Heart left ventricle (tissue), 16 donors: ENCODE results near the gene HNF1B. TPM values are rescaled to one million over a fixed set of nuclear protein-coding genes. Genes with fewer than 3 reads are reported as not detected.

Experiments used
- ATAC-seq, 4 donors: fragments of 200-7000 bp; cut with Tn5 transposase; one replicate each; pipeline ENCODE4 v1.9.1; 2020 to 2022; ENCODE audit warnings: moderate library complexity in 4 of 4, mild to moderate bottlenecking in 3 of 4, moderate number of reproducible peaks in 1 of 4
- DNase-seq, 5 donors: peaks; one replicate each; pipeline ENCODE4 v3.0.0-alpha.2; 2020
- H3K27ac ChIP-seq, 12 donors: fragments of 200-600 bp; sonication (generic) in 4 of 12; one replicate each; pipeline versions ENCODE4 v1.5.0 to v1.8.0; 2016 to 2022; ENCODE audit warnings: mild to moderate bottlenecking in 2 of 12
- H3K27me3 ChIP-seq, 9 donors: fragments of 200-600 bp; sonication (generic) in 2 of 9; one replicate each; pipeline versions ENCODE4 v1.5.1 to v1.8.0; 2016 to 2022; ENCODE audit warnings: mild to moderate bottlenecking in 3 of 9
- H3K36me3 ChIP-seq, 9 donors: fragments of 200-600 bp; sonication (generic) in 2 of 9; one replicate each; pipeline versions ENCODE4 v1.5.0 to v1.8.0; 2018 to 2022; ENCODE audit warnings: mild to moderate bottlenecking in 2 of 9
- H3K4me1 ChIP-seq, 12 donors: fragments of 200-600 bp; sonication (generic) in 4 of 12; one replicate each; pipeline versions ENCODE4 v1.5.0 to v1.8.0; 2016 to 2022; ENCODE audit warnings: mild to moderate bottlenecking in 3 of 12
- H3K4me3 ChIP-seq, 12 donors: fragments of 200-600 bp; sonication (generic) in 4 of 12; one replicate each; pipeline versions ENCODE4 v1.5.0 to v1.8.0; 2017 to 2022; ENCODE audit warnings: mild to moderate bottlenecking in 9 of 12, moderate library complexity in 4 of 12
- H3K9me3 ChIP-seq, 12 donors: fragments of 200-600 bp; sonication (generic) in 4 of 12; one replicate each; pipeline versions ENCODE4 v1.5.0 to v1.8.0; 2016 to 2022; ENCODE audit warnings: mild to moderate bottlenecking in 1 of 12
- POLR2A ChIP-seq, 2 donors: fragments of 450-650 bp; IDR thresholded peaks; one replicate each; pipeline ENCODE4 v1.6.1; 2017; ENCODE audit warnings: antibody characterized with exemption in 2 of 2, mild to moderate bottlenecking in 2 of 2, moderate library complexity in 2 of 2
- WGBS, 4 donors: extraction: QIAGEN DNeasy Blood & Tissue Kit in 2 of 4; methylation state at CpG; one replicate each; pipeline versions ENCODE4 v1.1.5 to v1.1.7; 2013 to 2018; 5-methylcytosine and 5-hydroxymethylcytosine counted together
- intact Hi-C, 10 donors: fragments of 100-400 bp; cut with DNase I; formaldehyde crosslinking; loops; one replicate each; pipeline versions ENCODE4 v1.11.1 to v1.14.2; 2022
- polyA plus RNA-seq, 2 donors: library from polyadenylated mRNA; stranded (reverse); fragments of 200-250 nt; gene quantifications; one replicate each; pipeline ENCODE4 v1.2.3, GENCODE V29; 2013
- total RNA-seq, 9 donors: library from RNA; depleted of rRNA in 2 of 9; stranded (reverse); fragments of >200 nt in 2 of 9; fragmentation: NEBNext Ultra II Directional in 3 of 9; extraction: Animal tissue kit (Norgen Biotek cat#: 25700) in 3 of 9; gene quantifications; one replicate each; pipeline versions ENCODE4 v1.1.0 to v1.2.4, GENCODE V29; 2016 to 2023
- TF ChIP-seq, protein P1 (sequence below), 12 donors: fragments of 200-600 bp; sonication (generic) in 4 of 12; IDR thresholded peaks; one replicate each; pipeline versions ENCODE4 v1.5.0 to v1.8.0; 2018 to 2022; ENCODE audit warnings: antibody characterized with exemption in 12 of 12, mild to moderate bottlenecking in 5 of 12
- donor health status: ischemic (EF 13 %, LVEDD 7.1; RV severe dilation, severe dysfunction).
- donor health status: healthy with polysubstance abuse.
- donor health status: DM: no; HTN: yes; CAD: no.
- donor health status: DM: no; HTN: no; CAD: no.
- donor health status: ischemic (EF 25% LVEDD 6.9; RV normal size, moderate dysfunction).
- donor health status: ischemic (EF 25% LVEDD 5.7; RV mildly dilated, moderate dysfunction).
- donor health status: healthy.
- donor health status: DM: yes; HTN: yes; CAD: no.
- donor health status: ischemic (EF 35%, LVEDD 5.7; RV mildly dilated, moderate dysfunction).
- donor health status: nonischemic (EF 11% LVEDD 7.7; RV severe dilation, severe dysfunction).
- donor health status: DM: yes; HTN: yes; CAD: no.
- donor health status: PGD.
- donor health status: ischemic (EF 29% LVEDD 5.4; RV normal size, mild dysfunction).
- donor health status: nonischemic (EF 23%, LVEDD 6.1; RV moderate dilation, normal function).

Gene HNF1B
- total and polyA plus RNA-seq, 11 donors = not detected

DNA sequence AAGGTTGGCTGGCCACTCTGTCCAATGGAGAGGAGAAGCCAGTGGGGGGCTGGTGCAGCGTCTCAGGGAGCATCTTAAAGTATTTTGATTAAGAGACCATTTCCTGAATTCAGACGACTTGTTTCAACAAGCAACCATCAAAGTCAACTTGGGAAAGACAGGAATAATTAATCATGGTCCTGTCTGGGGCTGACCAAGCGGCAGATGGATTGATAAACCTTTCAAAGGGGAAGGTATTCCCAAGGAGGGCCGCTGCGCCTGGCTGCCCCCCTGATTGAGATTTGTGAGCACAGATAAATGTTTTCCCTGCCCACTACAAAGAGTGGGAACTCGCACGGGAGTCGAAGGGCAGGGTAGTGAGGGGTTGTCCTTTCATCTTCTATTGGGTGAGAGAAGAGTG lies 47.5 kb downstream of the HNF1B start:
- intact Hi-C loops = no loop called here

DNA sequence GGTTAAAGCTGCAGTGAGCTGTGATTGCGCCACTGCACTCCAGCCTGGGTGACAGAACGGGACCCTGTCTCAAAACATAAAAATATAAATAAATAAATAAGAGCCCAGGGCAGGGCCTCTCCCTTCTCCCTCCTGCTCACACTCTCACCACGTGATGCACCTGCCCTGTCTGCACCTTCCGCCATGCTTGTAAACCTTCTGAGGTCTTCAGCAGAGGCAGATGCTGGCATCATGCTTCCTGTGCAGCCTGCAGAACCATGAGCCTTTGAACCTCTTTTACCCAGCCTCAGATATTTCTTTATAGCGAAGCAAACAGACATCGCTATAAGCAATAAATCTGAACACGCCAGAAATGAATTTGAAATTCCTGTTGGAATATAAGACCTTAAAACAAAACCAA lies 48.5 kb downstream of the HNF1B start:
- no peak for ATAC-seq
- intact Hi-C loops = no loop called here
- no peaks in the 10 kb centered on the region for H3K4me1 ChIP-seq
- H3K4me3 ChIP-seq = no peak overlapping the region
- no peak for TF ChIP-seq POLR2A (IDR thresholded peaks at IDR 0.05)
- TF ChIP-seq, protein P1, sequence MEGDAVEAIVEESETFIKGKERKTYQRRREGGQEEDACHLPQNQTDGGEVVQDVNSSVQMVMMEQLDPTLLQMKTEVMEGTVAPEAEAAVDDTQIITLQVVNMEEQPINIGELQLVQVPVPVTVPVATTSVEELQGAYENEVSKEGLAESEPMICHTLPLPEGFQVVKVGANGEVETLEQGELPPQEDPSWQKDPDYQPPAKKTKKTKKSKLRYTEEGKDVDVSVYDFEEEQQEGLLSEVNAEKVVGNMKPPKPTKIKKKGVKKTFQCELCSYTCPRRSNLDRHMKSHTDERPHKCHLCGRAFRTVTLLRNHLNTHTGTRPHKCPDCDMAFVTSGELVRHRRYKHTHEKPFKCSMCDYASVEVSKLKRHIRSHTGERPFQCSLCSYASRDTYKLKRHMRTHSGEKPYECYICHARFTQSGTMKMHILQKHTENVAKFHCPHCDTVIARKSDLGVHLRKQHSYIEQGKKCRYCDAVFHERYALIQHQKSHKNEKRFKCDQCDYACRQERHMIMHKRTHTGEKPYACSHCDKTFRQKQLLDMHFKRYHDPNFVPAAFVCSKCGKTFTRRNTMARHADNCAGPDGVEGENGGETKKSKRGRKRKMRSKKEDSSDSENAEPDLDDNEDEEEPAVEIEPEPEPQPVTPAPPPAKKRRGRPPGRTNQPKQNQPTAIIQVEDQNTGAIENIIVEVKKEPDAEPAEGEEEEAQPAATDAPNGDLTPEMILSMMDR (IDR thresholded peaks at IDR 0.05) = no peak
- peaks cover 0 to 9% (median 0%) of the 10 kb centered on the region in 12 donors for H3K9me3 ChIP-seq
- WGBS, 4 donors = 91 to 95% (median 93%) methylated on average over 7 of the region's 7 CpGs
- peaks cover 0 to 5% (median 0%) of the 10 kb centered on the region in 9 donors for H3K27me3 ChIP-seq
- H3K27ac ChIP-seq = no peak overlapping the region
- no peaks in the 10 kb centered on the region for H3K36me3 ChIP-seq
- no peak for DNase-seq

More for the DNA sequence above, 47.5 kb downstream of the HNF1B start:
- no peak for ATAC-seq
- no peak for DNase-seq
- H3K4me1 ChIP-seq = no peaks in the 10 kb centered on the region
- 61 to 73% (median 69%) methylated on average over 8 of the region's 8 CpGs for WGBS, 4 donors
- no peak overlapping the region for H3K27ac ChIP-seq
- TF ChIP-seq, protein P1 (IDR thresholded peaks at IDR 0.05) = no peak
- no peak for TF ChIP-seq POLR2A (IDR thresholded peaks at IDR 0.05)
- no peak overlapping the region for H3K4me3 ChIP-seq
- H3K27me3 ChIP-seq = peaks cover 0 to 6% (median 0%) of the 10 kb centered on the region in 9 donors
- no peaks in the 10 kb centered on the region for H3K36me3 ChIP-seq
- peaks cover 0 to 9% (median 0%) of the 10 kb centered on the region in 12 donors for H3K9me3 ChIP-seq

DNA sequence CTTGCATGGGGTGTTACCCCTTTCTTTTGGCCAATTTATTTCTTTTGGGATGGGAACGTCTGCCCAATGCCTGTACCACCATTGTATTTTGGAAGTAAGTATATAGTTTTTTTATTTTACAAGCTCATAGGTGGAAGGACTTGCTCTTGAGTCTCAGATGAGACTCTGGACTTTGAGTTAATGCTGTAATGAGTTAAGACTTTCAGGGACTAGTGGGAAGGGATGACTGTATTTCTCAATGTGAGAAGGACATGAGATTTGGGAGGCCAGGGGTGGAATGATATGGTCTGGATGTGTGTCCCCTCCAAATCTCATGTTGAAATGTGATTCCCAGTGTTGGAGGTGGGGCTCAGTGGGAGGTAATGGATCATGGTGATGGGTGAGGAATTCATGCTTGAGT lies 49.1 kb downstream of the HNF1B start:
- Histone ChIP-seq H3K9me3 (peaks cover 0 to 9% (median 0%) of the 10 kb centered on the region in 12 donors), H3K4me1 (no peaks in the 10 kb centered on the region), H3K27me3 (peaks cover 0 to 5% (median 0%) of the 10 kb centered on the region in 9 donors), H3K4me3 (no peak overlapping the region), H3K27ac (no peak overlapping the region), H3K36me3 (no peaks in the 10 kb centered on the region)
- no peak for ATAC-seq
- DNase-seq = no peak
- intact Hi-C loops = no loop called here
- 77 to 84% (median 79%) methylated on average over 1 of the region's 1 CpG for WGBS, 4 donors
- TF ChIP-seq, protein P1 (IDR thresholded peaks at IDR 0.05) = no peak
- TF ChIP-seq POLR2A (IDR thresholded peaks at IDR 0.05) = no peak

DNA sequence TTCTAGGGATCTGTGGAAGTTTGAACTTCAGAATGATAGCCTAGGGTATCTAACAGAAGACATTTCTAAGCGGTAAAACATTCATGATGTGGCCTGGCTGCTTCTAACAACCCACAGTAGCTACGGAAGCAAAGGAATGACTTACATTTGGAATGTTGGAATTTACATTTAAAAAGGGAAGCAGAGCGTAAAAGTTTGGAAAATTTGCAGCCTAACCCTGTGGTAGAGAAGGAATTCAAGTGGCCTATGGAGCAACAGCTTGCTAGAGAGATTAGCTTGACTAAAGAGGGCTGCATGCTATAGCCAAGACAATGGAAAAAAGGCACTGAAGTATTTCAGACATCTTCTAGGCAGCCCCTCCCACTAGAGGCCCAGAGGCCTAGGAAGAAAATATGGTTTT lies 50.1 kb downstream of the HNF1B start:
- Histone ChIP-seq H3K4me3 (no peak overlapping the region), H3K4me1 (no peaks in the 10 kb centered on the region), H3K36me3 (no peaks in the 10 kb centered on the region), H3K27me3 (peaks cover 0 to 5% (median 0%) of the 10 kb centered on the region in 9 donors), H3K27ac (no peak overlapping the region), H3K9me3 (peaks cover 0 to 9% (median 0%) of the 10 kb centered on the region in 12 donors)
- ATAC-seq (no peak), DNase-seq (no peak)
- 82 to 95% (median 93%) methylated on average over 3 of the region's 3 CpGs for WGBS, 4 donors
- TF ChIP-seq, protein P1 (IDR thresholded peaks at IDR 0.05) = no peak
- TF ChIP-seq POLR2A (IDR thresholded peaks at IDR 0.05) = no peak
- intact Hi-C loops = no loop called here
